Myometrial cell (primary cell): ENCODE results near the gene POLR2C. TPM values are rescaled to one million over a fixed set of nuclear protein-coding genes. Genes with fewer than 3 reads are reported as not detected.

Experiments
- total RNA-seq: library from RNA; depleted of rRNA; stranded (reverse); fragments of >200 nt; gene quantifications from 2 replicates; pipeline ENCODE4 v1.2.3, GENCODE V29; 2015

The POLR2C gene
- total RNA-seq: 128 and 132 TPM in 2 replicates

DNA sequence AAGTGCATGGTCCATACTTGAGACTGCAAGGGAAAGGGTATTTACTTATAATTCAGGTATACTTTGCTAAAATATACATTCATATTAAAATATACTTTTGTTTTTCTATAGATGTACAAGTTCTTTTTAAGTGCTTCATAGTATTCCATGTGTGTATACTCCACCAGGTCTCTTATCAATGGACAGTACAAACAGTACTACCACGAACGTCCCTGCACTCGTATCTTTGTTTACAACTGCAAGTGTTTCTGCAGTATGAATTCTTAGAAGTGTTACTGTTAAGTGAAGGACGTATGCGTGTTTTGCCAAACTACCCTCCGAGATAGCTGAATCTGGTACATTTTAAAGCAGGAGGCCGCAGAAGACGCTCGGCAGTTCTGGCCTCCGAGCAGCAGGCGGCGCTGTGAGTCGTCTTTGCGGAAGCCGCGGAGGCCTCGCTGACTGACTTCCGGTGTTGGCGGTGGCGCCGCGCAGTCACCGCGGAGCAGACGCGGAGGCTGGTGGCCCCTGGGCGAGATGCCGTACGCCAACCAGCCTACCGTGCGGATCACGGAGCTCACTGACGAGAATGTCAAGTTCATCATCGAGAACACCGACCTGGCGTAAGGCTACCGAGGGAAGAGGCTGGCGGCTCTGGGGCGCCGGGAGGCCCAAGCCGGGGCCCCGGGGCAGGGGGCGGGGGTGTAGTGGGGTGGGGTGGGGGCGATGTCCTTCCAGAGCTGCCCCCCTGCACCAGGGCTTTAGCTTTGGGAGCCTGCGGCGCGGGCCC is at the start of gene POLR2C:
Gene POLR2C, plus strand, starts transcription at position 471 of the 769 bp plus-strand sequence. Its CDS starts 46 bp downstream, at position 517.

GRCh38 chr16:57447186-57447962 is 15.1 kb upstream of the POLR2C start, which contains the start of the genes CIAPIN1 and COQ9:
TSS of gene CIAPIN1 (minus strand) at chr16:57447385. CDS start at chr16:57440928, 6,457 bp downstream.
TSS of gene COQ9 (plus strand) at chr16:57447479. CDS start at chr16:57447506, 27 bp downstream.

DNA sequence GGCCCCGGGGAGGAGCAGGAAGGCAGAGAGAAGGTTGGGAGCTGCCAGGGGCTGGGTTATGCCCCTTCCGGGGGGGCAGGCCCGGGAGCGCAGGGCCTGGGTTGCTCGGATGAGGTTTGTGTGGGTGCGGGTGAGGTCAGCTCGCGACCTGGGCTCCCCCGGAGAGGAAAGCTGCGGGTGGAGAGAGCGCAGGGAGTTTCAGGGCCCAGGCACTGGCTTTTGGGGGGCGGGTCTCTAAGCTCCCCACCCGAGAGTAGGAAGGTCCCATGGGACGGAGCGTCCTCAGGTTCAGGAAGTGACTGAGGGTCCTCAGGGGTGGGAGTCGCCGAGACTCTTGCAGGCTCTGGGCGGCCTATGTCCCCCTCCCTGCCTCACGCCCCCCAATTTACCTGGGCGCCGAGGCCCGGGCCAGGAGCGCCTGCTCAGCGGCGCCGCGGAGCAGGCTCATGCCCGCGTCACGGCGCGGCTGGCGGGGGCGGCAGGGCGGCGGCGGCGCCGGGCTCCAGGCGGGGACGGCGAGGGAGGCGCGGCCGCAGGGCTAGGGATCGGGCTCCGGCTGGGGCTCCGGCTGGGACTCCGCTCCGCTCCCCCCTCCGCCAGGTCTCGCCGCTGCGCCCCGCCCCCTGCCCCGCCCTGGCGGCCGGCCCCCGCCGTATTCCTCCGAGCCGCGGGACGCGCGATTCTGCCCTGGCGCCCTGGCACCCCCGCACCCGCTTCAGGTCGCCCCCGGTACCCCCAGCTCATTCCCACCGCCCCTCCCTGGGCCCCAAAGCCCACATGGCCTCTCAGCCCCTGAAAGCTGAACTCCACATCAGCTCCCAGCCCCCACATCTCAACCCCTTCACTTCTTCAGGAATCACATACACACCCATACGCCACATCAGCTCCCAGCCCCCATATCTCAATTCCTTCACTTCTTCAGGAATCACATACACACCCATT is 23.7 kb downstream of the POLR2C start, which contains the start of gene DOK4:
Gene DOK4, minus strand, starts transcription at position 578 of the 942 bp plus-strand sequence. CDS start 6,986 bp downstream, outside the sequence.

Other genes starting within 250 kb of the POLR2C start
- gene ARL2BP, start 217.4 kb upstream of the POLR2C start, total RNA-seq: 109 and 130 TPM in 2 replicates
- not detected in 2 replicates for gene PLLP, start 178.0 kb upstream of the POLR2C start, total RNA-seq
- not detected in 2 replicates for gene CCL22, start 103.9 kb upstream of the POLR2C start, total RNA-seq
- 0.35 and 8.4 TPM in 2 replicates for gene CX3CL1, start 90.2 kb upstream of the POLR2C start, total RNA-seq
- gene CCL17, start 57.9 kb upstream of the POLR2C start, total RNA-seq: not detected in 2 replicates
- gene CIAPIN1, start 15.3 kb upstream of the POLR2C start, total RNA-seq: 33.7 and 37.7 TPM in 2 replicates
- 47.7 and 66.3 TPM in 2 replicates for gene COQ9, start 15.2 kb upstream of the POLR2C start, total RNA-seq
- 43.5 and 47.9 TPM in 2 replicates for gene DOK4, start 23.8 kb downstream of the POLR2C start, total RNA-seq
- gene CCDC102A, start 73.9 kb downstream of the POLR2C start, total RNA-seq: 16.1 and 21.0 TPM in 2 replicates
- gene ADGRG5, start 80.0 kb downstream of the POLR2C start, total RNA-seq: not detected in 2 replicates
- under 0.01 TPM in 2 replicates for gene ADGRG1, start 166.0 kb downstream of the POLR2C start, total RNA-seq
- not detected in 2 replicates for gene ADGRG3, start 205.6 kb downstream of the POLR2C start, total RNA-seq
- gene DRC7, start 232.1 kb downstream of the POLR2C start, total RNA-seq: not detected in 2 replicates